ENCODE data around the gene RANBP3L. TPM values are rescaled to one million over a fixed set of nuclear protein-coding genes. Genes with fewer than 3 reads are reported as not detected.

Gene RANBP3L
- total RNA-seq, 1 donor from 2014 or later, result not detected

- Histone ChIP-seq H3K27ac (no peak overlapping the region), H3K36me3 (no peaks in the 10 kb centered on the region), H4K20me1 (ENCODE audit: low read depth) (no peaks in the 10 kb centered on the region), H2AFZ (replicated peaks) (no peak overlapping the region), H3K9ac (no peak overlapping the region), H3K4me3 (no peak overlapping the region), H3K4me1 (no peaks in the 10 kb centered on the region), H3K27me3 (no peaks in the 10 kb centered on the region), H3K4me2 (no peak overlapping the region), H3K79me2 (ENCODE audit: low read depth) (no peaks in the 10 kb centered on the region), H3K9me3 (ENCODE audit: low read depth) (no peaks in the 10 kb centered on the region), H3F3A (ENCODE audit: low read depth) (no peaks in the 10 kb centered on the region)
- no peaks in the 10 kb centered on the region for H3K36me3 Mint-ChIP-seq
- peaks cover 2% of the 10 kb centered on the region for H3K4me1 Mint-ChIP-seq
- no peak for TF ChIP-seq CTCF (IDR thresholded peaks at IDR 0.05)
- peaks cover 4% of the 10 kb centered on the region for H3K9me3 Mint-ChIP-seq
- no peak overlapping the region for H3K4me3 Mint-ChIP-seq
- H3K27me3 Mint-ChIP-seq (ENCODE audit: insufficient read depth, low read depth), result peaks cover 10% of the 10 kb centered on the region
- no peak overlapping the region for H3K27ac Mint-ChIP-seq
- no peak for DNase-seq (ENCODE audit: low spot score)
These were observed 22.5 kb upstream of the RANBP3L start for GRCh38 chr5:36323926-36324781.

GRCh38 chr5:36312953-36313672 lies 11.4 kb upstream of the RANBP3L start:
- TF ChIP-seq EZH2phosphoT487 (IDR thresholded peaks at IDR 0.05) (no peak), EZH2 (IDR thresholded peaks at IDR 0.05) (no peak), CTCF (IDR thresholded peaks at IDR 0.05) (no peak)
- Histone ChIP-seq H2AFZ (replicated peaks) (no peak overlapping the region), H3K9ac (no peak overlapping the region), H3K27ac (no peak overlapping the region), H3K9me3 (ENCODE audit: low read depth) (no peaks in the 10 kb centered on the region), H3K4me2 (no peak overlapping the region), H3F3A (ENCODE audit: low read depth) (no peaks in the 10 kb centered on the region), H3K27me3 (no peaks in the 10 kb centered on the region), H3K4me1 (no peaks in the 10 kb centered on the region), H3K79me2 (ENCODE audit: low read depth) (no peaks in the 10 kb centered on the region), H4K20me1 (ENCODE audit: low read depth) (no peaks in the 10 kb centered on the region), H3K4me3 (no peak overlapping the region), H3K36me3 (no peaks in the 10 kb centered on the region)
- Mint-ChIP-seq H3K27me3 (ENCODE audit: insufficient read depth, low read depth) (peaks cover 8% of the 10 kb centered on the region), H3K9me3 (peaks cover 2% of the 10 kb centered on the region), H3K4me1 (peaks cover 10% of the 10 kb centered on the region), H3K4me3 (no peak overlapping the region), H3K36me3 (no peaks in the 10 kb centered on the region), H3K27ac (no peak overlapping the region)
- DNase-seq (ENCODE audit: low spot score), result no peak

GRCh38 chr5:36311956-36312355 lies 10.3 kb upstream of the RANBP3L start:
- DNase-seq (ENCODE audit: low spot score), result no peak
- H3K4me2 ChIP-seq, result no peak overlapping the region
- Mint-ChIP-seq H3K36me3 (no peaks in the 10 kb centered on the region), H3K27ac (no peak overlapping the region), H3K27me3 (ENCODE audit: insufficient read depth, low read depth) (peaks cover 8% of the 10 kb centered on the region), H3K4me3 (no peak overlapping the region), H3K4me1 (peaks cover 10% of the 10 kb centered on the region), H3K9me3 (peaks cover 2% of the 10 kb centered on the region)
- H3K27ac ChIP-seq, result no peak overlapping the region
- H3K9ac ChIP-seq, result no peak overlapping the region
- no peaks in the 10 kb centered on the region for H3K4me1 ChIP-seq
- no peaks in the 10 kb centered on the region for H3F3A ChIP-seq (ENCODE audit: low read depth)
- H4K20me1 ChIP-seq (ENCODE audit: low read depth), result no peaks in the 10 kb centered on the region
- H3K4me3 ChIP-seq, result no peak overlapping the region
- TF ChIP-seq EZH2phosphoT487 (IDR thresholded peaks at IDR 0.05) (no peak), EZH2 (IDR thresholded peaks at IDR 0.05) (no peak), CTCF (IDR thresholded peaks at IDR 0.05) (no peak)
- no peak overlapping the region for H2AFZ ChIP-seq (replicated peaks)
- no peaks in the 10 kb centered on the region for H3K79me2 ChIP-seq (ENCODE audit: low read depth)
- H3K27me3 ChIP-seq, result no peaks in the 10 kb centered on the region
- H3K9me3 ChIP-seq (ENCODE audit: low read depth), result no peaks in the 10 kb centered on the region
- no peaks in the 10 kb centered on the region for H3K36me3 ChIP-seq
